Left ventricle myocardium superior (tissue), 1 donor: ENCODE measurements around the gene QPRT. TPM values are rescaled to one million over a fixed set of nuclear protein-coding genes. Genes with fewer than 3 reads are reported as not detected.
"Not testable (repeated sequence)": the region's sequence is repeated elsewhere in the genome, so short reads cannot be mapped to it uniquely, and the experiment has no call there.

Experiments used
- ATAC-seq: fragments of 200-7000 bp; cut with Tn5 transposase; one replicate; pipeline ENCODE4 v1.9.1; 2020; ENCODE audit warnings: mild to moderate bottlenecking, moderate library complexity
- DNase-seq: peaks from one replicate; pipeline ENCODE4 v3.0.0-alpha.2; 2020
- intact Hi-C: fragments of 100-400 bp; cut with micrococcal nuclease; formaldehyde crosslinking; loops from one replicate; pipeline ENCODE4 v1.11.0; 2022
- total RNA-seq: library from RNA; stranded (reverse); fragmentation: NEBNext Ultra II Directional; extraction: Animal tissue kit (Norgen Biotek cat#: 25700); gene quantifications from one replicate; pipeline ENCODE4 v1.2.1, GENCODE V29; 2021
- donor health status: DM: no; HTN: yes; CAD: no; lungs with severe emphysema.

QPRT gene
- total RNA-seq, 1 donor from 2014 or later, result 26.0 TPM

- ATAC-seq (no peak), DNase-seq (no peak)
- intact Hi-C loops, result no loop called here
Observed at GRCh38 chr16:29658705-29659104, 20.3 kb upstream of the QPRT start.

GRCh38 chr16:29662000-29662728, 16.8 kb upstream of the QPRT start:
- ATAC-seq (no peak), DNase-seq (no peak)
- intact Hi-C loops, result no loop called here

- intact Hi-C loops, result no loop called here
- DNase-seq (no peak), ATAC-seq (no peak)
Observed at GRCh38 chr16:29662729-29663015, 16.3 kb upstream of the QPRT start.

GRCh38 chr16:29663016-29663806, 15.8 kb upstream of the QPRT start, which contains the start of gene SPN:
Gene SPN, plus strand, starts transcription at chr16:29663247. Its CDS starts 482 bp downstream, at chr16:29663729.
- no peak for DNase-seq
- intact Hi-C loops, result no loop called here
- ATAC-seq, result no peak

- intact Hi-C loops, result no loop called here
- no peak for ATAC-seq
- no peak for DNase-seq
Observed at GRCh38 chr16:29663807-29664090, 15.2 kb upstream of the QPRT start.

GRCh38 chr16:29664091-29664921, 14.7 kb upstream of the QPRT start:
- intact Hi-C loops, result no loop called here
- no peak for ATAC-seq
- DNase-seq, result peak; percentile 46

- intact Hi-C loops, result no loop called here
- ATAC-seq, result no peak
- DNase-seq, result no peak
Observed at GRCh38 chr16:29665294-29666077, 13.5 kb upstream of the QPRT start.

- DNase-seq, ATAC-seq, intact Hi-C loops: not testable (repeated sequence)
Observed at GRCh38 chr16:29667322-29667610, 11.7 kb upstream of the QPRT start.

- DNase-seq (no peak), ATAC-seq (no peak)
- intact Hi-C loops, result no loop called here
Observed at GRCh38 chr16:29667755-29668154, 11.2 kb upstream of the QPRT start.

- ATAC-seq, result no peak
- DNase-seq, result no peak
- intact Hi-C loops, result no loop called here
Observed at GRCh38 chr16:29668267-29668666, 10.7 kb upstream of the QPRT start.

- no peak for DNase-seq
- no peak for ATAC-seq
- intact Hi-C loops, result no loop called here
Observed at GRCh38 chr16:29673501-29673900, 5.5 kb upstream of the QPRT start.

GRCh38 chr16:29674188-29674587, 4.8 kb upstream of the QPRT start:
- peak; percentile 72 for ATAC-seq
- intact Hi-C loops, result no loop called here
- DNase-seq, result peak; percentile 65

GRCh38 chr16:29675811-29676643, 3.0 kb upstream of the QPRT start:
- ATAC-seq (peak; percentile 42), DNase-seq (no peak)
- intact Hi-C loops, result no loop called here

GRCh38 chr16:29676989-29677785, 1.8 kb upstream of the QPRT start:
- DNase-seq (no peak), ATAC-seq (no peak)
- intact Hi-C loops, result no loop called here

GRCh38 chr16:29680180-29680598, 1.2 kb downstream of the QPRT start:
- intact Hi-C loops, result no loop called here
- no peak for DNase-seq
- no peak for ATAC-seq

- ATAC-seq (no peak), DNase-seq (no peak)
- intact Hi-C loops, result no loop called here
Observed at GRCh38 chr16:29683543-29684090, 4.6 kb downstream of the QPRT start.

GRCh38 chr16:29684679-29685078, 5.7 kb downstream of the QPRT start:
- DNase-seq (no peak), ATAC-seq (no peak)
- intact Hi-C loops, result no loop called here
